K562 (cell line): ENCODE measurements around the gene HNRNPH1. TPM values are rescaled to one million over a fixed set of nuclear protein-coding genes. Genes with fewer than 3 reads are reported as not detected.

ENCODE experiments used
- ATAC-seq: fragments of 200-7000 bp; cut with Tn5 transposase; 3 replicates; pipeline ENCODE4 v1.9.1; 2020; ENCODE audit warnings: moderate library complexity
- BruUV-seq: library from RNA; stranded (reverse); fragments of 400-500 nt; replicated peaks from 2 replicates; lab custom pipeline; 2021; lab: Mats Ljungman, UMichigan
- CTCF ChIA-PET: fragments of 300-600 bp; formaldehyde crosslinking; extraction: SDS; loops from one replicate; lab custom pipeline; 2021; ENCODE audit warnings: low intra/inter-chr PET ratio; lab: Yijun Ruan, JAX
- POLR2A ChIA-PET: fragments of 300-600, 350-650 bp; sonication (Branson Sonifier 250); formaldehyde crosslinking; extraction: SDS; loops from one replicate; lab custom pipeline; 2021; ENCODE audit warnings: antibody characterized with exemption, inconsistent platforms; lab: Yijun Ruan, JAX
- DNase-seq, 4 experiments: peaks; one replicate each; pipeline versions ENCODE4 v3.0.0 to v3.0.0-alpha.2; 2011 to 2018; ENCODE audit warnings: low spot score in 3 of 4, mixed read lengths in 3 of 4; ENCODE audit errors: extremely low read depth in 1 of 4
- FAIRE-seq: peaks from 2 replicates; lab custom pipeline; 2011; peaks lifted over from hg19 to GRCh38; lab: Jason Lieb, UNC
- H2AFZ ChIP-seq: 2 replicates; pipeline ENCODE4 v1.6.0; 2011; ENCODE audit warnings: low read depth, low read length, control low read depth, inconsistent platforms
- H3K27ac ChIP-seq: fragments of 200-600 bp; 3 replicates; pipeline ENCODE4 v1.8.0; 2011; ENCODE audit warnings: low read depth, mild to moderate bottlenecking, control low read depth, inconsistent platforms, low read length, moderate library complexity, mixed read lengths; ENCODE audit errors: extremely low read depth
- H3K27me3 ChIP-seq, 2 experiments: fragments of 300-600 bp in 1 of 2; 2 replicates in 1 of 2; 3 replicates in 1 of 2; pipeline versions ENCODE4 v1.6.0 to v1.8.0; 2011; ENCODE audit warnings: inconsistent platforms in 2 of 2, low read length in 2 of 2, mild to moderate bottlenecking in 1 of 2, mixed read lengths in 1 of 2, moderate library complexity in 1 of 2; ENCODE audit not compliant: control insufficient read depth in 2 of 2, insufficient read depth in 2 of 2
- H3K36me3 ChIP-seq: fragments of 300-600 bp; 3 replicates; pipeline ENCODE4 v1.8.0; 2011; ENCODE audit warnings: mild to moderate bottlenecking, low read length, inconsistent platforms; ENCODE audit not compliant: control insufficient read depth, insufficient read depth
- H3K4me1 ChIP-seq, 2 experiments: fragments of 200-600 bp in 1 of 2; replicated peaks in 1 of 2; 2 replicates in 1 of 2; 3 replicates in 1 of 2; pipeline versions ENCODE4 v1.5.1 to v1.8.0; 2011; ENCODE audit warnings: inconsistent platforms in 2 of 2, low read length in 2 of 2, mild to moderate bottlenecking in 1 of 2, mixed read lengths in 1 of 2, moderate library complexity in 1 of 2; ENCODE audit not compliant: control insufficient read depth in 2 of 2, insufficient read depth in 2 of 2
- H3K4me2 ChIP-seq: 2 replicates; pipeline ENCODE4 v1.6.1; 2011; ENCODE audit warnings: low read length, control low read depth, inconsistent platforms, mixed read lengths; ENCODE audit not compliant: insufficient read depth
- H3K4me3 ChIP-seq: fragments of 200-600 bp; sonication (generic), shearing (Covaris generic); 2 replicates; pipeline ENCODE4 v1.5.1; 2016; ENCODE audit warnings: control low read depth, inconsistent platforms
- H3K79me2 ChIP-seq: fragments of 200-600 bp; 3 replicates; pipeline ENCODE4 v1.8.0; 2011; ENCODE audit warnings: low read length, inconsistent platforms; ENCODE audit not compliant: control insufficient read depth, insufficient read depth
- H3K9ac ChIP-seq, 2 experiments: 2 replicates each; pipeline versions ENCODE4 v1.6.0 to v1.6.1; 2011; ENCODE audit warnings: low read depth in 2 of 2, low read length in 2 of 2, control low read depth in 1 of 2, inconsistent platforms in 1 of 2, mild to moderate bottlenecking in 1 of 2, mixed read lengths in 1 of 2; ENCODE audit not compliant: insufficient read depth in 1 of 2
- H3K9me1 ChIP-seq: one replicate; pipeline ENCODE4 v1.6.0; 2011; ENCODE audit warnings: inconsistent platforms, mild to moderate bottlenecking, low read length, moderate library complexity; ENCODE audit not compliant: control insufficient read depth, insufficient read depth
- H3K9me3 ChIP-seq: replicated peaks from 2 replicates; pipeline ENCODE4 v1.5.1; 2011; ENCODE audit warnings: low read depth, low read length, inconsistent platforms; ENCODE audit not compliant: control insufficient read depth, insufficient read depth
- H4K20me1 ChIP-seq: replicated peaks from 2 replicates; pipeline ENCODE4 v1.6.1; 2011; ENCODE audit warnings: low read length, inconsistent platforms, mixed read lengths; ENCODE audit not compliant: control insufficient read depth, insufficient read depth
- ADNP ChIP-seq: fragments of 200-800 bp; sonication (Bioruptor generic); IDR thresholded peaks from 2 replicates; pipeline ENCODE4 v1.6.1; 2016; ENCODE audit warnings: missing genetic modification characterization, missing compliant biosample characterization
- ARID3B ChIP-seq: fragments of 250-450 bp; sonication (Bioruptor Pico); IDR thresholded peaks from 2 replicates; pipeline ENCODE4 v1.4.0; 2020; ENCODE audit warnings: borderline replicate concordance
- CHD1 ChIP-seq: fragments of 200-600 bp; sonication (generic); IDR thresholded peaks from one replicate; pipeline ENCODE4 v1.6.1; 2012; ENCODE audit warnings: mild to moderate bottlenecking, moderate library complexity, low read length, inconsistent platforms
- ELF2 ChIP-seq: fragments of 250-450 bp; sonication (Bioruptor Pico); IDR thresholded peaks from 2 replicates; pipeline ENCODE4 v1.5.0; 2021; ENCODE audit warnings: mild to moderate bottlenecking
- HNRNPL ChIP-seq: fragments of 200-400 bp; formaldehyde crosslinking; IDR thresholded peaks from 2 replicates; pipeline ENCODE4 v1.6.1; 2017; ENCODE audit warnings: low read depth, mild to moderate bottlenecking, low read length
- ILK ChIP-seq: fragments of 450-650 bp; IDR thresholded peaks from 2 replicates; pipeline ENCODE4 v1.6.1; 2016; ENCODE audit warnings: missing genetic modification characterization, low read depth, mild to moderate bottlenecking, missing compliant biosample characterization, moderate library complexity, borderline replicate concordance
- RBFOX2 ChIP-seq: fragments of 200-400 bp; formaldehyde crosslinking; IDR thresholded peaks from 2 replicates; pipeline ENCODE4 v1.6.1; 2017; ENCODE audit warnings: low read depth, mild to moderate bottlenecking, low read length, moderate library complexity
- STAT5B ChIP-seq: fragments of 250-450 bp; sonication (Bioruptor Pico); IDR thresholded peaks from 2 replicates; pipeline ENCODE4 v1.8.0; 2021; ENCODE audit warnings: mild to moderate bottlenecking, inconsistent platforms
- WGBS: fragments of 100-300 bp; shearing (Covaris generic); methylation state at CpG from one replicate; pipeline ENCODE4 v1.1.6; 2016; ENCODE audit warnings: low coverage, mixed read lengths; ENCODE audit not compliant: insufficient coverage; ENCODE audit errors: missing lambda C conversion rate; 5-methylcytosine and 5-hydroxymethylcytosine counted together
- in situ Hi-C: fragments of 300-500 bp; cut with MboI; formaldehyde crosslinking; loops from 4 replicates; pipeline ENCODE4 v1.15.0; 2018; ENCODE audit warnings: inconsistent platforms, mixed read lengths
- intact Hi-C: fragments of 100-400 bp; cut with micrococcal nuclease; formaldehyde crosslinking; loops from 2 replicates; pipeline ENCODE4 v1.14.2; 2022
- polyA plus RNA-seq, 8 experiments: library from polyadenylated mRNA; depleted of rRNA in 4 of 8; stranded (reverse) in 5 of 8; unstranded in 3 of 8; fragments of >200 nt; fragmentation: Nextera tagmentation in 2 of 8; fragmentation: Illumina TruSeq in 1 of 8; extraction: Ambion mirVana in 2 of 8; extraction: Trizol in 1 of 8; gene quantifications; 2 replicates each; pipeline versions ENCODE4 v1.2.1 to v1.2.3, GENCODE V29; 2011 to 2014; ENCODE audit warnings: inconsistent platforms in 1 of 8, missing spikeins in 1 of 8
- total RNA-seq, 7 experiments: library from RNA; depleted of rRNA in 6 of 7; stranded (reverse); fragments of >200 nt in 6 of 7; fragmentation: Illumina TruSeq in 2 of 7; extraction: Trizol in 2 of 7; gene quantifications; 2 replicates each; pipeline versions ENCODE4 v1.2.1 to v1.2.3, GENCODE V29; 2011 to 2021; ENCODE audit warnings: low replicate concordance in 1 of 7

HNRNPH1 gene
- total and polyA plus RNA-seq, 9 of the 15 experiments (the other 6 are each of a cell fraction or from before 2014, with no cell fraction given): 103 to 656 (median 561) TPM

- intact Hi-C loops (no loop called here), in situ Hi-C loops (no loop called here)
- POLR2A ChIA-PET: interaction anchor here (0.6 to 6.6 kb wide), 4 partner anchors 9 to 136 kb away, joined by 3 to 181 read pairs (median 4); partner anchors contain the start of gene CBY3
- FAIRE-seq (no peak), DNase-seq (no peak), ATAC-seq (no peak)
- 0 out of 3 replicates have a peak overlapping the region, but pooled peaks have one; percentile 8 for H3K27ac ChIP-seq
- 0 out of 2 replicates have a peak overlapping the region, but pooled peaks have one; percentile 5 for H3K4me2 ChIP-seq
- H3K9ac ChIP-seq: peak overlapping the region; percentile 53 to 62; a peak in 3 of 4 replicates
- peaks cover 89% of the 10 kb centered on the region for H3K79me2 ChIP-seq
- TF ChIP-seq RBFOX2: peak; percentile 51; the same call in 1 of the 2 replicates
- TF ChIP-seq ARID3B: no peak
- TF ChIP-seq STAT5B (CRISPR knock-in tag): no peak
- TF ChIP-seq ADNP (tag): no peak
- TF ChIP-seq ILK (tag): no peak
- TF ChIP-seq HNRNPL: 0 out of 2 replicates have a peak, but pooled peaks have one; percentile 26
- TF ChIP-seq ELF2 (CRISPR knock-in tag): no peak
- TF ChIP-seq CHD1: peak; percentile 44
- no peaks in the 10 kb centered on the region for H3K9me1 ChIP-seq
- CTCF ChIA-PET: no interaction called here
- WGBS: 50% methylated on average over 6 of the region's 6 CpGs
- H3K27me3 ChIP-seq: no peaks in the 10 kb centered on the region
- H2AFZ ChIP-seq: no peak overlapping the region
- peaks cover 85% of the 10 kb centered on the region for H3K36me3 ChIP-seq
- peak overlapping the region; percentile 95; the same call in 1 of the 2 replicates for H3K4me3 ChIP-seq
- no TSS peak for BruUV-seq
- no peaks in the 10 kb centered on the region for H3K9me3 ChIP-seq
- H3K4me1 ChIP-seq: peaks cover 11 to 47% of the 10 kb centered on the region in 2 experiments
- H4K20me1 ChIP-seq: peaks cover 69% of the 10 kb centered on the region
Observed at GRCh38 chr5:179618923-179619554, 4.4 kb downstream of the HNRNPH1 start.
